GM10847 (cell line): ENCODE results near the gene ACVR1C.

Experiments
- POLR2A ChIP-seq: IDR thresholded peaks from 2 replicates; pipeline ENCODE4 v1.6.1; 2011; ENCODE audit not compliant: insufficient read length; ENCODE audit errors: extremely low read depth

ACVR1C gene

DNA sequence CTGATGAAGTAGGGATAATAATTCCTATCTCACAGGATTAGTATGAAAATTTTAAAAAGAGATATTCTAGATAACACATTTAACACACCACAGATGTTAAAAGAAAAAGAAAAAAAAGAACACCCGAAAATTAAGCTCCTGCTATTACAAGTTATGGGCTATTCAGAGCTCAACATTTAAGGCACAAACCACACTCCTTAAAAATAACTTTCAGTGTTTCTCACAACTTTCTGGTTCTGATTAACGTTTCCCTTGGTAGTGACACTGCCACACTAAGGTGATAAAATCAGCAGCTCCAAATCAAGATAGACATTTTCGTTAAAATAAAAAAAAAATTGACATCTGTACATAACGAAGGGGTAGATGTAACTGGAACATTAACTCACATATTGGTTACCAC, 26.9 kb downstream of the ACVR1C start:
- TF ChIP-seq POLR2A: no peak

DNA sequence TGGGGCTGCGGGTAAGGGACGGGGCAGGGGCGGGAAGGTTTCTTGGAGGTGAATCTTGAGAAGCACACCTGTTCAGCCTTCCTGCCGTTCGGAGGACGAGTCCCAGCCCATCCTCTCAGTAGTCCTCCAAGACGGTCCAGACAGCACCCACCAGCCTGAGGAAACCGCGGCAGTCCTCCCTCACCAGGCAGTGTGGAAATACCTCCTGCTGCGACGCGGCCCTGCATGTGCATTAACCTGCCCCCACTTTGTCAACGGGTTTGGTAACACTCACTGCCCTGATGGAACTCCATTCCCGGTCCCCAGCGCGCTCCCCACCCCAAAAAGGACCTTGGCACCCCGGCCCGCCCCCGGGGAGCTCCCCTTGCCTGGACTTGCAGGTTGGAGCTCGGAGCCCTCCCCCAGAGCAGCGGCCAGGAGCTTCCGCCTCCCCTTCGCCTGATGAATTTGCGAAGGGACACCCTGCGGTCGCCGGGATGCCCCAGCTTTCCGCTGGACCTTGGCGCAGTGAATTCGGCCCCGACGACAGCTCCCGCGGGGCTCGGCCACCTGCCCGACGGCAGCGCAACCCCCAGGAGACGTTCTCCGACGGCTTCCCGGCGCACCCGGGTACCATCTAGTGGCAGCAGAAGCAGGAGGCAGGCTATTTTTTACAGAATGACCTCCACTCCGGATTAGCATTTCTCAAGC, 31.5 kb downstream of the ACVR1C start:
- TF ChIP-seq POLR2A: no peak

DNA sequence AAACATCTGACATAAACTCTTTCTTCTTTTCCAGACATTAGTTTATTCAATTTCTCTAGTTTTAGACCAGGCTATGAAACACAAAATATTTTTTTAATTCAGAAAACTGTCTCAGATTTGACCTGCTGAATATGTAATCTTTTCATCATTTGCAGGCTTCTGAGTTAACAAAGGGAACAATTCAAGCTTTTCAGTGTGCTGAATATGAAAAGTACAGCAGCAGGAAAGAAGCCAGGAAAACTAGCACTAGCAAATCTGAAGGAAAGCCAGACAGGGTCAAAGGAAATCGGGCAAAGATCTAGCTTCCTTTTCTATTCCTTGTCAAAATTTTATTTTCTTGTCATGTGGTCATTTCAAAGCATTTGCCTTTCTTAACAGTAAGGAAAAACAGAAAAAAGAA, 35.3 kb downstream of the ACVR1C start:
- TF ChIP-seq POLR2A: no peak

DNA sequence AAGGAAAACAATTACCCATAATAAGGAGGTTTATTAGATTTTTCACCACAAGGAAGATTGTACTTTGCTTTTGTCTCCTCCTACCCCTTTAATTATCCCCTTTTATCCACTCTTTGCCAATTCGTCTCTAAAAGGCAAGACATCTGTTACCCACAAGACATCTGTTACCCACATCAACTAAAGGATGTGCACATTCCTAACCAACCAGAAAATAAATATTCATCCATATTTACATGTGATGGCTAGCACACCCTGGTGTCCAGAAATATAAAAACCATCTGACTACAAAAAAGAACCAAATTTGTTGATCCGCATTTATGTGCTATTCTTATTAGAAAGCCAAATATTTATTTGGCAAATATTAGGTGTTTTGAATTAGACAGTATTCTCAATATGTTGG, 35.7 kb downstream of the ACVR1C start:
- TF ChIP-seq POLR2A: no peak

DNA sequence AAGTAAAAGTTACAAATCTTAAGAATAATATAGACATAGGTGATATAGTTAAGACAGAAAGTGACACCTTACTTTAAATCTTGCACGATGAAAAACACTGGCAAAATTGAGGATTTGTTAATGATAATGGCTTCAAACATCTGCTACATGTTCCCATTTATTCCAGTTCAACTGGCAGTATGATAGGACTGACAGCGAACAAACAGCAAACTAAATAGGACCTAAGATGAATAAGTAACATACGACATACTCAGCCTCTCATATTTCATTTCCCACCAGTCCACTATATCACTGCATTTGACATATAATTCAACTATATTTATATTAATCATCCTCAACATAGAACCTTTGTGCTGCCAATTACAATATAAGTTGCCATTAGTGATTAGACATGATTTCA, 36.3 kb downstream of the ACVR1C start:
- TF ChIP-seq POLR2A: no peak

DNA sequence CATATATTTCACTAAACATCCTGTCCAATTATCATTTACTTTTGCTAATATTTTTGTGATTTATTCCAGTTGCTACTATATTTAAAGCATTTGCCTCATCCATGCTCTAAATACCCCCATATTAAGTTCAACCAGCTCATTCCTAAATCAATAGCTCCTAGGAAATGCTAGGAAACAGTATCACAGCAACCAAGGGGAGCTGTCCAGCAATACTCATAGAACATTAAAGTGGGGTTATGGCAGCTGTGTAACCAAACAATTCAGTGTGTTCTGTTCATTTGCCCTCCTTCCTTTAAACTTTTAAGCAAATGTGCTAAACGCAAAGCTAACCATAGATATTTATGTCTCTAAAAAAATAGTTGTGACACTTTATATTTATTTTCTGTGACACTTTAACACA, 41.1 kb downstream of the ACVR1C start:
- no peak for TF ChIP-seq POLR2A

DNA sequence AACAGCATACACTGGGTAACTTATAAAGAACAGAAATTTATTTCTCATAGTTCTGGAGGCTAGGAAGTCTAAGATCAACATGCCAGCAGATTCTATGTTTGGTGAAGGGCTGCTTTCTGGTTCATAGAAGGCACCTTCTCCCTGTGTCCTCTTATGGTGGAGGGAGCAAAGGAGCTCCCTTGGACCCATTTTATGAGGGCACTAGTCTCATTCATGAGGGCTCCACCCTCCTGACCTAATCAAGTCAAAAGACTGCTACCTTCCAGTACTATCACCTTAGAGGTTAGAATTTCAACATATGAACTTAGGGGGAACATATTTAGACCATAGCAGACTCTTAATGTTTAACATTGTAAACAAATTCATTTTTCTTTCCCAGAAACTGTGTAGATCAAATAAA, 54.5 kb downstream of the ACVR1C start:
- TF ChIP-seq POLR2A: no peak

DNA sequence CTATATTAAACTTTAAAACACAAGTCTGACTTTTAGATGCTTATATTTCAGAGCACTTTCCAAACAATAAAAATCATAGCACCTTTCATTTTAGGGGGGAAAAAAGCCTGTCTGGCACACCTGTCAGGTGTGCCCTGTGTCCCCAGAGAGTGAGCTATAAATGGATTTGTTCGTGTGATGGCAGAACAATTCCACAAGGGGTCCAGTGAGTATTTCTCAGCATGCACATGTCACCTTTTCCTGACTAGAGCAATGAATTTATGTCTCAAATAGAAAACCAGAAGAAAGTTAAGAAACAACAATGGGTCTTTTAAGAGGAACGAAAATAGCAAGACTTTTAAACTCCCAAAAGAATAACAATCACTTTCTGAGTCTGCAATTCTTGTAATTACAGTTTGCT, 55.9 kb downstream of the ACVR1C start:
- no peak for TF ChIP-seq POLR2A

DNA sequence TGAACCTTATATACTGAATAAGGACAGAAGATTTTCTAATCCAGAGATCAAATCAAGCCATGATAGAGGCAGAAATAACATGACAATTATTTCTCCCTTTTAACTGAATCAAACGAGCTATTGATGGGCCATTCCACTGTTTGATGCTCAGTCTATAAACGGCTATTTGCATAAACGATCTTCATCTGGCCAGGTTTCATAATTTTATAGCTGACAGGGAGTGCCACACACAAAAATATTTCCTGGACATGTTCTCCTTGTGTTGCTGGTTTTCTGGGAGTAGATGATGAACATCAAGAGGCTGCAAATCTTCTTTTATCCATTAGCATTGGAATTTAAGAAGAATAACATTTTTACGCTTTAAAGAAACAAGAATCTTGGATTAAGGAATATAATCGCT, 63.1 kb downstream of the ACVR1C start:
- TF ChIP-seq POLR2A: no peak

DNA sequence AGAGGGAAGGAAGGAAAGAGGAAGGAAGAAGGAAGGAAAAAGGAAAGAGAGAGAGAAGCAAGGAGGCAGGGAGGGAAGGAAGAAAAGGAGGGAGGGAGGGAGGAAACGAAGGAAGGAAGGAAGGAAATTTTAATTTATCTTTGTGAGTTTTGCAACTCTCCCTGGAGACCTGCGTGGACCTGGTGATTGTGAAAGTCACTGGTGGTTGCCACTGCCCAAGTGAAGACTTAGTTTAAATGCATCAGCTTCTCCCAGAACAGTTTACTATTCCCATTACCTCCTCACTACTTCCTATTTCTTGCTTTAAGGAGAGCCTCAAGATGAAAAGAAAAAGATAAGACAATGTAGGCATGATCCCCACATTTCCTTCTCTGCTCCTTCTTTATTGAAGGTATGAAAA, 68.8 kb downstream of the ACVR1C start:
- TF ChIP-seq POLR2A: no peak

DNA sequence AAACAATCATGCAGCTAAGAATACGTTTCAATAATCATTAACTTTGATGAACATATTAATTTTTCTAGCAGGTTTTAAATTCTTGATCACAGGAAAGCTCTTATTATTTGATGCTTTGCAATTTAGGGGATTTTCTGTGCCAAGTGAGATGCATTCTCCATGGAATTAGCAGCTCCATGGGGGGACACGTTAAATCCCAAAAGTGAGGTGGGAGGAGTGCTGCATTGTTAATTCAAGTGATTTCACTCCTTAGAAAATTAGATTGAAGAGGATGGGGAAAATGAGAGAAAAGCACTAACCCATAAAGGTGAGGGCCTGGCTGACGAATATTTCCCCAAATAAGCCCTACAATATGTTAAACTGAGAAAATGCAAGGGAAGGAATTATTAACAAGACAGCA, 69.2 kb downstream of the ACVR1C start:
- TF ChIP-seq POLR2A: no peak

DNA sequence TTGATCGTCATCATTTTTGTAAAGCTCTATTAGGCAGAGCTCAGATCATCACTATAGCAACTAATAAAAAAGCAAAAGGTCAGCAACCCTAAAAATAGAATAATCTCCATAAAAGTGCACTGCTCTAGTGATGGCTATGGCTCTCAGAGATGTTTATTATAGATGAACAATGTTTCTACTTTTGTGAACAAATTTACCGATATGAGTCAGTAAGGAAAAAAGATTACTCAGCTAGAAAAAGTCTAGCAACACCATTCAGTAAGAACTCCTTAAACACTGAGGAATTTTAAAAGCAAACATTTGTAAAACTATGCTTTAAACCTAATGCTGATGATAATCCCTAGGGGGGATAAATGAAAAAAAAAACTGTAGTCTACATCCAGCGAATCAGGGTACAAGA, 69.6 kb downstream of the ACVR1C start:
- TF ChIP-seq POLR2A: no peak

DNA sequence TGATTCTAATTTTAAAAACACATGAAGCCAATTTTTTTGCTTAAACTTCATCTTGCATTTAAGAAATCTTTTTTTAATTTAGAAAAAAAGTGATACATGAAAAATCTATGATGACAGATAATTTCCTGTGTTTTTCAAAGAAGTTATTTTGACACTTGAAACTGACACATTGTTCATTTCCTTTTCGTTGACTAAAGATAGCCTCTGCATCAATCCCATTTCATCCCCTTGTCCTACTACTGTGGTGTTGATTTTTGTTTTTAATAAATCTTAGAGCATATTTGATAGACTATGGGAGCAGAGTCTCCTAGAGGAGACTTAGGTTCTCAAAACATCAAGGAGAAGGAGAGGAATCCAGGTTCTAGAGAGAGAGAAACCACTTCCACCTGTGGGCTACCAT, 70.9 kb downstream of the ACVR1C start:
- TF ChIP-seq POLR2A: no peak

DNA sequence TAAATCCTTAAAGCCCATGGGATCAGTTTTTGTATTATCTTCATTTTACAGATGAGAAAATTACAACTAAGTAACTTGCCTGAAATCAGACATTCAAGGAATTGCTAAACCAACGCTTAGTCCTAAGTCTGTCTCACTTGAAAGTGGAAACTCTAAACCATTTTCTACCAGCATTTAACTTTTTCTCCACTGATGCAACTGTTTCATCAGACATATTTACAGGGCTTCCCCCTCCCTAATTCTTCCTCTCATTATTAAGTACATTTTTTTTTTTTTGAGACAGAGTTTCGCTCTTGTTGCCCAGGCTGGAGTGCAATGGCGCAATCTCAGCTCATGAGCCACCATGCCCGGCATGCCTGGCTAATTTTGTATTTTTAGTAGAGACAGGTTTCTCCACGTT, 88.6 kb downstream of the ACVR1C start:
- TF ChIP-seq POLR2A: no peak

DNA sequence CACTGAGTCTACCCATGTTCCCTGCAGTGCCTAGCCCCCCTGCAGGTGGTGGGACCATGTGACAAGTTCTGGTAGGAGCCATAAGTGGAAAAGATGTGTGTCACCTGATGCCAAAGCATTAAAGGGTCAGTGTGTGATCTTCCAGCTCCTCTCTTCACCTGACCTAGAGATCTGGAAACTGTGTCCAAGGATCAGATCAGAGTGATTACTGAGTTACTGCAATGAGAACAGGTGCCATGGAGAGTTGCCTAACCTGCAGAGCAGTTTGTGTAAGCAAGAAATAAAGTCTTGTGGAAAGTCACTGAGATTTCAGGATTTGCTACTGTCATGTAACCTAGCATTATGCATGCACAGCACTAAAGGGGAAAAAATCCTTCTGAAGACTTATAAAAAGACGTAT, 90.6 kb downstream of the ACVR1C start:
- TF ChIP-seq POLR2A: no peak

DNA sequence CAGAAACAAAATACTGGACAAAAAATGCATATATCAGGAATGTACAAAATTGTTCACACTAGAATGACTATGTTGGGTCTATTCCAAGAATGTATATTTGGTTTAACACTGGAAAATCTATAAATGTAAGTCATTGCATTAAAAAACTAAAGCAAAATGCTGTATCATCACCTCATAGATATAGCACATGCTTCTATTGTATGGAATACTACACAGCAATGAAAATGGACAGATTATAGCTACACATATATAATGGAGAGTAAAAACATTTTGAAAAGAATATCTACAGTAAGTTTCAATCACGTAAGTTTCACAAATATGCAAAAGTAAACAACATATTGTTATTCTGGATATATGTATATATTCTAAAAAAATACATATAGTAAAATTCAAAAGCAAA, 91.8 kb downstream of the ACVR1C start:
- no peak for TF ChIP-seq POLR2A

DNA sequence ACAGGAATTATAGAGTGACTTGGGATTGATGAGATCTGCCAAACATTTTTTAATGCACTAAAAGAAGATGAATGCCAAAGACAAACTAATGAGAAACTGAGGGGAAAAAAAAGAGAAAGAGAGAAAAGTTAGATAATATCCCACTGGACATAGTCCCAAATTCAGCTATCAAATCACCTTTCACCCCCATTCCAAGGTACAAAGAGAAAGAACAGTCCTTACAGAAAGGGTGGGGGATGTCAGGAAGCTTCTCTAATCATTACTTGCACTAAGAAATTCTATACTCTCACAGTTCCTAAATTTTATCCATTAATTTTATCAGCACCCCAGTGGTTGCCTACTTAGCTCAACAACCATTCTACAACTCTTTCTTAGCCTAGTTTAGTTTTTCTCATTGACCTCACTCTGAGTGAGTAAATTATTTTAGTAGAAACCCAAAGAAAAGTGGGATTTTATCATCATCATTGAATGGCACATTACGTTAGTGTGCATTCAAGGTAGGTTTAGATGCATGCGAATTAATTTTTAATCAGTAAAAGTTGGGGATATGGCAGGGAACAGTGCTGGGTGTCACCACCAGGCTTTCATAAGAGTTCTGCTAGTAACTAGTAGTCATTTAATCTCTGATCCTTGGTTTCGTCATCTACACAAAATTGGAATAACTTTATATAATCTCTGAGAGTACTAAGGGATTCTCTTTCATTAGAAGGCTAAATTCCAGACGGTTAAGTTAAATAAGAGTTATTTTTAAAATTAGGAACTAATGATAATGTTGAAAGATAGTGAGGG, 99.5 kb downstream of the ACVR1C start:
- no peak for TF ChIP-seq POLR2A
